OCI-LY1 (cell line): Measurements from ENCODE around the gene ADA.

Source experiments
- H2AFZ ChIP-seq: fragments of 200-600 bp; sonication (generic), shearing (Covaris generic); 2 replicates; pipeline ENCODE4 v1.6.0; 2014; ENCODE audit warnings: antibody characterized with exemption, mild to moderate bottlenecking, low read length
- H3F3A ChIP-seq: fragments of 200-600 bp; sonication (generic), shearing (Covaris generic); 2 replicates; pipeline ENCODE4 v1.6.0; 2014; ENCODE audit warnings: mild to moderate bottlenecking, antibody characterized with exemption, low read length, moderate library complexity; ENCODE audit not compliant: insufficient read depth
- H3K27ac ChIP-seq: fragments of 200-600 bp; sonication (generic); 2 replicates; pipeline ENCODE4 v1.5.1; 2014; ENCODE audit warnings: low read length, mixed run types, mild to moderate bottlenecking, low read depth; ENCODE audit not compliant: poor library complexity, severe bottlenecking
- H3K27me3 ChIP-seq: fragments of 200-600 bp; sonication (generic); 2 replicates; pipeline ENCODE4 v1.6.0; 2014; ENCODE audit warnings: antibody characterized with exemption, mild to moderate bottlenecking, low read length, moderate library complexity; ENCODE audit not compliant: insufficient read depth
- H3K36me3 ChIP-seq: fragments of 200-600 bp; sonication (generic); 2 replicates; pipeline ENCODE4 v1.6.1; 2014; ENCODE audit warnings: mild to moderate bottlenecking, antibody characterized with exemption, low read length, moderate library complexity, mixed read lengths; ENCODE audit not compliant: insufficient read depth
- H3K4me1 ChIP-seq: fragments of 200-600 bp; sonication (generic); 2 replicates; pipeline ENCODE4 v1.5.1; 2014; ENCODE audit warnings: mild to moderate bottlenecking, low read length, moderate library complexity; ENCODE audit not compliant: insufficient read depth, severe bottlenecking
- H3K4me2 ChIP-seq: fragments of 200-600 bp; sonication (generic), shearing (Covaris generic); 2 replicates; pipeline ENCODE4 v1.6.1; 2014; ENCODE audit warnings: low read length
- H3K4me3 ChIP-seq: fragments of 200-600 bp; sonication (generic); 2 replicates; pipeline ENCODE4 v1.5.1; 2014; ENCODE audit warnings: low read length, low read depth, mild to moderate bottlenecking, mixed read lengths; ENCODE audit not compliant: poor library complexity, severe bottlenecking
- H3K79me2 ChIP-seq: fragments of 200-600 bp; shearing (Covaris generic); 2 replicates; pipeline ENCODE4 v1.6.1; 2016; ENCODE audit warnings: mixed run types, low read length, mixed read lengths; ENCODE audit not compliant: insufficient read depth
- H3K9ac ChIP-seq: fragments of 200-600 bp; sonication (generic), shearing (Covaris generic); 2 replicates; pipeline ENCODE4 v1.6.1; 2014; ENCODE audit warnings: mild to moderate bottlenecking, low read length, mixed read lengths
- H3K9me2 ChIP-seq: fragments of 200-600 bp; sonication (generic), shearing (Covaris generic); 2 replicates; pipeline ENCODE4 v1.6.1; 2014; ENCODE audit warnings: low read depth, mild to moderate bottlenecking, low read length, mixed read lengths
- H3K9me3 ChIP-seq: fragments of 200-600 bp; shearing (Covaris generic); 2 replicates; pipeline ENCODE4 v1.6.1; 2014; ENCODE audit warnings: low read length, mixed read lengths
- H4K20me1 ChIP-seq: fragments of 200-600 bp; sonication (generic), shearing (Covaris generic); 2 replicates; pipeline ENCODE4 v1.6.0; 2016; ENCODE audit warnings: mild to moderate bottlenecking, low read length; ENCODE audit not compliant: insufficient read depth
- CTCF ChIP-seq: fragments of 200-600 bp; sonication (generic), shearing (Covaris generic); IDR thresholded peaks from 2 replicates; pipeline ENCODE4 v1.5.1; 2017; ENCODE audit warnings: mild to moderate bottlenecking, antibody characterized with exemption, low read length, moderate library complexity, mixed read lengths
- EZH2 ChIP-seq: fragments of 200-600 bp; sonication (generic), shearing (Covaris generic); IDR thresholded peaks from 2 replicates; pipeline ENCODE4 v1.8.0; 2017; ENCODE audit warnings: borderline replicate concordance, mixed run types, mild to moderate bottlenecking, antibody characterized with exemption, low read length, moderate library complexity, mixed read lengths

The ADA gene

GRCh38 chr20:44635877-44636276 is 15.6 kb downstream of the ADA start:
- Histone ChIP-seq H3K9ac (no peak overlapping the region), H3K4me2 (no peak overlapping the region), H2AFZ (no peak overlapping the region), H3K4me1 (no peaks in the 10 kb centered on the region), H3K27me3 (no peaks in the 10 kb centered on the region), H3K9me2 (no peaks in the 10 kb centered on the region), H3K79me2 (no peaks in the 10 kb centered on the region), H3K36me3 (peaks cover 35% of the 10 kb centered on the region), H3F3A (no peaks in the 10 kb centered on the region), H3K27ac (no peak overlapping the region), H3K9me3 (no peaks in the 10 kb centered on the region; the same call in 1 of the 2 replicates), H3K4me3 (no peak overlapping the region), H4K20me1 (no peaks in the 10 kb centered on the region)
- no peak for TF ChIP-seq EZH2
- no peak for TF ChIP-seq CTCF

- H3K9ac ChIP-seq: no peak overlapping the region
- no peaks in the 10 kb centered on the region for H3K27me3 ChIP-seq
- TF ChIP-seq CTCF: no peak
- TF ChIP-seq EZH2: no peak
- no peaks in the 10 kb centered on the region for H3F3A ChIP-seq
- H3K27ac ChIP-seq: no peak overlapping the region
- H3K79me2 ChIP-seq: no peaks in the 10 kb centered on the region
- no peak overlapping the region for H3K4me2 ChIP-seq
- no peak overlapping the region for H3K4me3 ChIP-seq
- peaks cover 29% of the 10 kb centered on the region; the same call in 1 of the 2 replicates for H3K36me3 ChIP-seq
- no peaks in the 10 kb centered on the region for H3K9me2 ChIP-seq
- no peaks in the 10 kb centered on the region; the same call in 1 of the 2 replicates for H3K9me3 ChIP-seq
- H3K4me1 ChIP-seq: no peaks in the 10 kb centered on the region
- no peaks in the 10 kb centered on the region for H4K20me1 ChIP-seq
- H2AFZ ChIP-seq: no peak overlapping the region
Observed at GRCh38 chr20:44633872-44634600, 17.5 kb downstream of the ADA start.

- Histone ChIP-seq H3K36me3 (peaks cover 26% of the 10 kb centered on the region; the same call in 1 of the 2 replicates), H3K79me2 (no peaks in the 10 kb centered on the region), H3K4me1 (no peaks in the 10 kb centered on the region), H2AFZ (no peak overlapping the region), H3K27me3 (no peaks in the 10 kb centered on the region), H3K9me3 (no peaks in the 10 kb centered on the region; the same call in 1 of the 2 replicates), H3K4me3 (no peak overlapping the region), H3K27ac (no peak overlapping the region), H3F3A (no peaks in the 10 kb centered on the region), H3K9me2 (no peaks in the 10 kb centered on the region), H3K4me2 (no peak overlapping the region), H4K20me1 (no peaks in the 10 kb centered on the region), H3K9ac (no peak overlapping the region)
- TF ChIP-seq EZH2 (no peak), CTCF (no peak)
Observed at GRCh38 chr20:44633187-44633810, 18.2 kb downstream of the ADA start.
